ENCODE measurements around the gene EYS.

The EYS gene

GRCh38 chr6:65199121-65199520, 507.9 kb downstream of the EYS start:
- ATAC-seq: no peak
- TF ChIP-seq PPARA (CRISPR knock-in tag; IDR thresholded peaks at IDR 0.05; ENCODE audit: borderline replicate concordance) (no peak), POU6F1 (CRISPR knock-in tag; IDR thresholded peaks at IDR 0.05; ENCODE audit: borderline replicate concordance, low read depth) (no peak), BACH2 (CRISPR knock-in tag; IDR thresholded peaks at IDR 0.05; ENCODE audit: borderline replicate concordance) (no peak), OSR1 (CRISPR knock-in tag; IDR thresholded peaks at IDR 0.05) (no peak), TOX (CRISPR knock-in tag; IDR thresholded peaks at IDR 0.05; ENCODE audit: borderline replicate concordance) (no peak), PATZ1 (CRISPR knock-in tag; IDR thresholded peaks at IDR 0.05; ENCODE audit: borderline replicate concordance) (no peak), ZFP3 (CRISPR knock-in tag; IDR thresholded peaks at IDR 0.05) (no peak), ZFP30 (CRISPR knock-in tag; IDR thresholded peaks at IDR 0.05) (no peak), ZNF8 (CRISPR knock-in tag; IDR thresholded peaks at IDR 0.05) (no peak), GLIS3 (CRISPR knock-in tag; IDR thresholded peaks at IDR 0.05) (no peak), TCF4 (CRISPR knock-in tag; IDR thresholded peaks at IDR 0.05; ENCODE audit: borderline replicate concordance) (no peak), ZC3H10 (CRISPR knock-in tag; IDR thresholded peaks at IDR 0.05) (no peak), RARB (CRISPR knock-in tag; IDR thresholded peaks at IDR 0.05) (no peak), ZNF70 (CRISPR knock-in tag; IDR thresholded peaks at IDR 0.05) (no peak), CSDC2 (CRISPR knock-in tag; IDR thresholded peaks at IDR 0.05) (no peak)

- TF ChIP-seq ZC3H10 (CRISPR knock-in tag; IDR thresholded peaks at IDR 0.05): no peak
- TF ChIP-seq BACH2 (CRISPR knock-in tag; IDR thresholded peaks at IDR 0.05; ENCODE audit: borderline replicate concordance): no peak
- TF ChIP-seq TSHZ2 (CRISPR knock-in tag; IDR thresholded peaks at IDR 0.05): no peak
- no peak for TF ChIP-seq CREB5 (CRISPR knock-in tag; IDR thresholded peaks at IDR 0.05; ENCODE audit: low read depth)
- no peak for TF ChIP-seq SNAI2 (CRISPR knock-in tag; IDR thresholded peaks at IDR 0.05)
- no peak for TF ChIP-seq CSDC2 (CRISPR knock-in tag; IDR thresholded peaks at IDR 0.05)
- no peak for TF ChIP-seq ISL1 (CRISPR knock-in tag; IDR thresholded peaks at IDR 0.05)
- TF ChIP-seq TCF4 (CRISPR knock-in tag; IDR thresholded peaks at IDR 0.05; ENCODE audit: borderline replicate concordance): no peak
- TF ChIP-seq RARB (CRISPR knock-in tag; IDR thresholded peaks at IDR 0.05): no peak
- TF ChIP-seq ZNF8 (CRISPR knock-in tag; IDR thresholded peaks at IDR 0.05): no peak
- TF ChIP-seq ZNF565 (CRISPR knock-in tag; conservative IDR thresholded peaks at IDR 0.05; ENCODE audit: low read depth): no peak
- no peak for TF ChIP-seq ZNF70 (CRISPR knock-in tag; IDR thresholded peaks at IDR 0.05)
- TF ChIP-seq POU6F1 (CRISPR knock-in tag; IDR thresholded peaks at IDR 0.05; ENCODE audit: borderline replicate concordance, low read depth): no peak
- no peak for TF ChIP-seq PATZ1 (CRISPR knock-in tag; IDR thresholded peaks at IDR 0.05; ENCODE audit: borderline replicate concordance)
- TF ChIP-seq ESRRG (CRISPR knock-in tag; IDR thresholded peaks at IDR 0.05): no peak
- TF ChIP-seq ZFP30 (CRISPR knock-in tag; IDR thresholded peaks at IDR 0.05): no peak
- ATAC-seq: no peak
Observed at GRCh38 chr6:65191471-65191870, 515.6 kb downstream of the EYS start.

Data from SK-N-SH treated with all-trans-retinoic acid at 6 μM for 48 hours (cell line).